Measurements from ENCODE around the gene PARD6A. TPM values are rescaled to one million over a fixed set of nuclear protein-coding genes. Genes with fewer than 3 reads are reported as not detected.
"Not testable (repeated sequence)": the region's sequence is repeated elsewhere in the genome, so short reads cannot be mapped to it uniquely, and the experiment has no call there.

PARD6A gene
- total RNA-seq, 1 donor from 2014 or later, result 3.7 TPM

GRCh38 chr16:67676939-67677338, 16.2 kb downstream of the PARD6A start:
- ATAC-seq, result no peak
- intact Hi-C loops (cut with micrococcal nuclease), result no loop called here
- DNase-seq, result no peak

DNA sequence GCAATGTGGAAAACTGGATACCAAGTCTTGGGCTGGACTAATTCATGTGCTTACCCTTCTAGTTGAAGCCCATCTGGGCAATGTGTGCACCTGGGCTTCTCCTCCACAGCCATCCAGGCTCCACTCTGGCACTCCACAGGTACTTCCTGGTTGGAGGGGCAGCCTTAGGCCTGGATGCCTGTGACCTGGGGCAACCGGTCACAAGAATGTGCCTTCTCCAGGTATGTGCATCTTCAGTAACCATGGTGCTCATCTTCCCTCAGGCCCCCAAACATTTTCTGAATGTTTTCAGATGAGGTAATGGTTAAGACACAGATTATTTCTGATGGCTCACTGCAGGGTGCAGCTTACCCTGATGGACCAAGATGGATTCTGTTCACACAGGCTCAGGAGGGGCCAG, 17.0 kb downstream of the PARD6A start:
- intact Hi-C loops (cut with micrococcal nuclease), result no loop called here
- no peak for DNase-seq
- ATAC-seq, result no peak

DNA sequence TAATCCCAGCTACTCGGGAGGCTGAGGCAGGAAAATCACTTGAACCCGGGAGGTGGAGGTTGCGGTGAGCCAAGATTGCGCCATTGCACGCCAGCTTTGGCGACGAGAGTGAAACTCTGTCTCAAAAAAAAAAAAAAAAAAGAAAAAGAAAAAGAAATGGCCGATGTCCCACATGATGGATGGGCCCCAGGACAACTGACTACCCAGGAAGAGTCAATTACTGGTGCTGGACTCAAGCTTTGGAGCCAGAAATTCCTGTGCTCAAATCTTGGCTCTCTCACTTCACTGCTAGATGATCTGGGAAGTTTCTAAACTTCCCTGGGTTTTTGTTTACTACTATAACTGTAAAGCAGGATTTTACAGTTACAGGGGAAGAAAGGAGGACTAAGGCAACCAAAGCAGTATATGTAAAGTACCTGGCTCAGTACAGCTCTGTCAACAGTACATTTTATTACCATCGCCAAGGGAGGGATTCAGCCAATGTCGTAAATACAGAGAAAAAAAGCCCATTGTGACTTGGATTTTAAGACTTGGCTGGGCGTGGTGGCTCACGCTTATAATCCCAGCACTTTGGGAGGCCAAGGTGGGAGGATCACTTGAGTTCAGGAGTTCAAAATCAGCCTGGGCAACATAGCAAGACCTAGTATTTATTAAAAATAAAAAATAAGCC, 17.7 kb downstream of the PARD6A start:
- intact Hi-C loops (cut with micrococcal nuclease), result no loop called here
- DNase-seq (no peak), ATAC-seq (no peak)

DNA sequence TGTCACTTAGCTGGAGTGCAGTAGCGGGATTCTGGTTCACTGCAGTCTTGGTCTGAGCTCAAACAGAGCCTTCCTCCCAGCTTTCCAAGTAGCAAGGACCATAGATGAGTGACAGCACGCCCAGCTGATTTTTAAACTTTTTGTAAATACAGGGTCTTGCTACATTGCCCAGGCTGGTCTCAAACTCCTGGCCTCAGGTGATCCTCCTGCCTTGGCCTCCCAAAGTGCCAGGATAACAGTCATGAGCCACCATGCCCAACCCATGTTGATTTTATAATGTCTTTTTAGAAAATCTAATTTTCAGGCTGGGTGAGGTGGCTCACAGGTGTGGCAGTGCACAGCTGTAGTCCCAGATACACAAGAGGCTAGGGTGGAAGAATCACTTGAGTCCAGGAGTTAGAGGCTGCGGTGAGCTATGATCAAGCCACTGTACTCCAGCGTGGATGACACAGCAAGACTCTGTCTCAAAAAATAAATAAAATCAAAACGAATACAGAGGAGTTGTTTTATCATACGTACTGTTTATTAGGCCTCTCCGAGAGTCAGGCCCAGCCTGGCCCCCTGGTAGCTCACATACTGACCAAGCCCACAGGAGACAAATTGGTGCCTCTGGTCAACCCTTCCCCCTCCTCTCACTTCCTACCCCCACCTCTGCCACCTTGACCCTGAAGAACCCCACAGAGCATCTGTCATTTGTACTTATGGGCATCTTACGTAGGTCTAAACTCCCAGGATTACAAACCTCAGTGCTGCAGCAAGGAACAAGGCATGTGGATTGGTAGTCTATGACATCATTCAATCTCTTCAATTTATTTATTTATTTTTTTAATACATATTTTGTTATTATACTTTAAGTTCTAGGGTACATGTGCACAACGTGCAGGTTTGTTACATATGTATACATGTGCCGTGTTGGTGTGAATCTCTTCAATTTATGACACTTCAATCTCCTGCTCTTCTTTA, 19.5 kb downstream of the PARD6A start:
- DNase-seq (no peak), ATAC-seq (no peak)
- intact Hi-C loops (cut with micrococcal nuclease), result no loop called here

DNA sequence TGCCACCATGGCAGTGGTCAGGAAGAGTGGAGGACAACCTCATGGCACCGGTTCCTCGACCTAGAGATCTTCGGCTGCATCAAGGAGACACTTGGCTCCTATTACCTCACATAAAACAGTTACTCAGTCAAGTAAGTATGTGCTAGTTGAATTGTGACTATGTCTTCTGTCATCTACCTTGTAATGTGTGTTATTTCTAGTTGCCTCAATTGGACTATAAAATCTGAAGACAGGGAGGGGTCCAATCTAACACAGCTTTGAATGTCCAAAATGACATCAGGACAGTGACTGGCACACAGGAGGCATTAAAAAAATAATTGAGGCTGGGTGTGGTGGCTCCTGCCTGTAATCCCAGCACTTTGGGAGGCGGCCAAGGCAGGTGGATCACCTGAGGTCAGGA, 23.0 kb downstream of the PARD6A start:
- intact Hi-C loops (cut with micrococcal nuclease), result no loop called here

GRCh38 chr16:67685388-67686112, 24.8 kb downstream of the PARD6A start:
- DNase-seq, result no peak
- intact Hi-C loops (cut with micrococcal nuclease), result no loop called here
- ATAC-seq, result no peak

More for the DNA sequence above, 23.0 kb downstream of the PARD6A start:
- DNase-seq (no peak), ATAC-seq (no peak)

DNA sequence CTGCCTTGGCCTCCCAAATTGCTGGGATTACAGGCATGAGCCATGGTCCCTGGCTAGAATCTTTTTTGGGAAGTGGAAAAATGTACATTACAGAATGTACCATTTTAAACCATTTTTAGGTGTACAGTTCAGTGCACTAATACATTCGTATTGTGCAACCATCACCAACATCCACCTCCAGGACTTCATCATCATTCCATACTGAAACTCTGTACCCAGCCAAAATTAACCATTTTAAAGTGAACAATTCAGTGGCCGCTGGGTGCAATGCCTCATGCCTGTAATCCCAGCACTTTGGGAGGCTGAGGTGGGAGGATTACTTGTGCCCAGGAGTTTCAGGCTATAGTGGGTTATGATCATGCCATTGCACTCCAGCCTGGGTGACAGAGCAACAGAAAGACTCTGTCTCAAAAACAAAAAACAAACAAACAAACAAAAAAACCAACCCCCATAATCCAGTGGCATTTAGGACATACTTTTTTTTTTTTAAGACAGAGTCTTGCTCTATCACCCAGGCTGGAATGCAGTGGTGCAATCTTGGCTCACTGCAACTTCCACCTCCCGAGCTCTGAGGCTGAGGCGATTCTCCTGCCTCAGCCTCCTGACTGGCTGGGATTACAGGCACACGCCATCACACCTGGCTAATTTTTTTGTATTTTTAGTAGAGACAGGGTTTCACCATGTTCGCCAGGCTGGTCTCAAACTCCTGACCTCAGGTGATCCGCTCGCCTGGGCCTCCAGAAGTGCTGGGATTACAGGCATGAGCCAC, 32.9 kb downstream of the PARD6A start:
- DNase-seq; ATAC-seq; intact Hi-C loops (cut with micrococcal nuclease): not testable (repeated sequence)

DNA sequence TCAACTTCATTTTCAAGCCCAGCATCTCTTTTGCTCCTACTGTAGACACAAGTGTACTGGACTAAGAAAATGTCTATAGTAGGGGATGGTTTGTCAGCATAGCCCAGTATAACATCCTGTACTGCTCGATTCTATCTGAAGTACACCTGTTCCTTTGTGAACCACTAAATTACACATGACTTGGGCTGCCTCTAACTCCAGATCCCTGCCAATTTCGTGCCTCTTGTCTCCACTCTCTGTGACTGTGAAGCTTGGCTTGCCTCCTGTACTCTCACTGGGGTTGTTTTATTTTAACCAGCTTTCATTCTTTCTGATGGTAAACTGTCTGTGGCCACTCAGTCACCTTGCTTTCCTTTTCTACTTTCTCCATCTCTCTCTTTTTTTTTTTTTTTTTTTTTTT, 33.9 kb downstream of the PARD6A start:
- DNase-seq (no peak), ATAC-seq (peak; percentile 75)
- intact Hi-C loops (cut with micrococcal nuclease), result no loop called here

DNA sequence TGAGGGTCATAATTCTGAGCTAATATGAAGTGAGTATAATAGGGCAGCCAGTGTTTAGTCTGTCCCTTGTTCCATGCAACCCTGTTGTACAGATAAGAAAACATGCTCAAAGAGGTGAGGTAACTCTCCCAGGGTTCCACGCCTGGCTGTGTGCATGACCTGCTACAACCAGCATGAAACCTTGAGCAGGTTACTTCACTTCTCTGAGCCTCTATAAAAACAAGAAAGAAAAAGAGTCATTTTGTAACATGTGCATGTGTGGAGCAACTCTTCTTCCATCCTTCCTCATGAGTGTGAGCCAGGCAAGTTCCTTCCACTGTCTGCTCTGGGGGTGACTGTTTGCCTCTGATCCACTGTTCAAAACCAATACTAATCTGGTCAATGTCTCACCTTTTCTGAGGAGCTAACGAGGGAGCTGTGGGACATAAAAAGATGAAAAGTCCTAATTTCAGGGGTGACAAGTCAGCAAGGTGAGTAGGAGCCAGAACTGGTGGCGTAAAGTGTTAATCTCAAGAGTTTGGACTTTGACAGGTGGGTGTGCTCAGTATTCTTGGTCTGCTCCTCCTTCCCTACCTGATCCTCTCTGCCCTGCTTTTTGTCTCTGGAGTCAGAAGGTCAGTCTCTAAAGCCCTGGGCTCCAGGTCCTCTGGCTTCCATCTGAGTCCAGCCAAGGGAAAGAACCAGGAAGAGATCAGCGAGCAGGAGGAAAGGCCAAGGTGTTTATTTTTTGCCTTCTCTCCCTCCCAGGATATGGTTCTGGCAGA, 36.8 kb downstream of the PARD6A start:
- ATAC-seq, result no peak
- DNase-seq, result no peak
- intact Hi-C loops (cut with micrococcal nuclease), result no loop called here

DNA sequence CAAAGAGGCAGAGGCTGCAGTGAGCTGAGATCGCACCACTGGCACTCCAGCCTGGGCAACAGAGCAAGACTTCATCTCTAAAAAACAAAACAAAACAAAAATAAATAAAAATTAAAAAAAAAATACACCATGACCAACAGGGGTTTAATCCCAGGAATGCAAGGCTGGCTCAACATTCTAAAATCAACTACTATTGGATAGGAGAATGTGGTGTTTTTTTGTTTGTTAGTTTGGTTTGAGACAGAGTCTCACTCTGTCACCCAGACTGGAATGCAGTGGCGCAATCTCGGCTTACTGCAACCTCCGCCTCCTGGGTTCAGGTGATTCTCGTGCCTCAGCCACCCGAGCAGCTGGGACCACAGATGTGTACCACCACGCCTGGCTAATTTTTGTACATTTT, 38.5 kb downstream of the PARD6A start:
- intact Hi-C loops (cut with micrococcal nuclease), result no loop called here
- no peak for ATAC-seq
- DNase-seq, result no peak

- no peak for DNase-seq
- intact Hi-C loops (cut with micrococcal nuclease), result no loop called here
- no peak for ATAC-seq
Observed at GRCh38 chr16:67701420-67701819, 40.7 kb downstream of the PARD6A start.

DNA sequence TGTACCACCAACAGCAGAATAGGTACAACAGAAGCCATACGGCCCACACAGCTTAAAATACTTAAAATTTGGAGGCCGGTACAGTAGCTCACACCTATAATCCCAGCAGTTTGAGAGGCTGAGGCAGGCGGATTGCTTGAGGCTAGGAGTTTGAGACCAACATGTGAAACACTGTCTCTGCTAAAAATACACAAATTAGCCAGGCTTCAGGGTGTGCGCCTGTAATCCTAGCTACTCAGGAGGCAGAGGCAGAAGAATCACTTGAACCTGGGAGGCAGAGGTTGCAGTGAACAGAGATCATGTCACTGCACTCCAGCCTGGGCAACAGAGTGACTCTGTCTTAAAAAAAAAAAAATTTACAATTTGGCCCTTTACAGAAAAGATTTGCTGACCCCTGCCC, 41.4 kb downstream of the PARD6A start:
- intact Hi-C loops (cut with micrococcal nuclease), result no loop called here
- no peak for ATAC-seq
- no peak for DNase-seq

GRCh38 chr16:67703626-67704025, 42.9 kb downstream of the PARD6A start:
- ATAC-seq (no peak), DNase-seq (no peak)
- intact Hi-C loops (cut with micrococcal nuclease), result no loop called here

- ATAC-seq (no peak), DNase-seq (no peak)
- intact Hi-C loops (cut with micrococcal nuclease), result no loop called here
Observed at GRCh38 chr16:67704110-67704509, 43.4 kb downstream of the PARD6A start.

GRCh38 chr16:67707210-67707609, 46.5 kb downstream of the PARD6A start:
- DNase-seq, result no peak
- ATAC-seq, result no peak
- intact Hi-C loops (cut with micrococcal nuclease), result no loop called here

DNA sequence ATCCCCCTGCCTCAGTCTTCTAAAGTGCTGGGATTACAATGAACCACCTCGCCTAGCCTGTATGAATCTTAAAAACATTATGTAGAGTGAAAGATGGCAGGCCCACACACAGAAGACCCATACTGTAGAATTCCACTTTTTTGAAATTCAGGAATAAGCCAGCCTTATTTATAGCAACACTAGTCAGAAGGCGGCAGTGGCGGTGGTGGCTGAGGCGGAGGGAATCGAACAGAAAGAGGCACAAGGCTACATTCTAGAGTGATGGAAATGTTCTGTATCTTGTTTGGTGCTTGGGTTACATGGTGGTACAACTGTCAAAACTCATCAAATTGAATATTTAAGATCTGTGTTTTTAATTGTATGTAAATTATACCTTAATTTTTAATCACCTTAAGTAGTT, 47.0 kb downstream of the PARD6A start:
- ATAC-seq (no peak), DNase-seq (no peak)
- intact Hi-C loops (cut with micrococcal nuclease), result no loop called here

DNA sequence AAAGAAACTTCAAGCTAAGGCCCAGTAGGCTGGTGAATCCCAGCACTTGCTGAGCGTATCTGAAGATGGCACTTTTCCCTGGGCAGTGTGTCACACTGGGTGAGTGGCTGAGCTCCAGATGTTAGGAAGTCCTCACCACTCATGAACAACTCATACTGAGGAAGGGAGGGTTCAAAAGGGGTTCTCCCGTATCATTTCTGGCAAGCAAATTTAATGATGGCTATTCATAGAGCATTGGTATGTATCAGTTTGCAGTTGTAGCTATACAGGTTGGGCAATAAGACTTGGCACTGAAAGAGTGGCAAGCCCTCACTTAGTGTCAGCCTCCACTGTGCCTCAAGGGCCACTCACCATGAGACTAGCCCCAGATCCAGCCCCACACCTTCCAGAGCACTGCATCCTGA, 47.6 kb downstream of the PARD6A start:
- intact Hi-C loops (cut with micrococcal nuclease), result no loop called here
- no peak for DNase-seq
- ATAC-seq, result no peak

DNA sequence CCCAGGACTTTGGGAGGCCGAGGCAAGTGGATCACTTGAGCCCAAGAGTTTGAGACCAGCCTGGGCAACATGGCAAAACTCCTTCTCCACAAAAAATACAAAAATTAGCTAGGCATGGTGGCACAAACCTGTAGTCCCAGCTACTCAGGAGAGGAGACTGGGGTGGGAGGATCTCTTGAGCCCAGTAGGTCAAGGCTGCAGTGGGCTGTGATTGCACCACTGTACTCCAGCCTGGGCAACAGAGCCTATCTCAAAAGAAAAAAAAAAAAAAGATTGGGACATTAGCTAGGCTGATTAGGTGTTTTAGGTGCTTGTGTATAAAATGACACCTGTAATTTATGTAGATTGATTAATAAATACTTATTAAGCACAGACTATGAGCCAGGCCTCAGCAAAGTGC, 48.3 kb downstream of the PARD6A start:
- no peak for DNase-seq
- ATAC-seq, result no peak
- intact Hi-C loops (cut with micrococcal nuclease), result no loop called here

DNA sequence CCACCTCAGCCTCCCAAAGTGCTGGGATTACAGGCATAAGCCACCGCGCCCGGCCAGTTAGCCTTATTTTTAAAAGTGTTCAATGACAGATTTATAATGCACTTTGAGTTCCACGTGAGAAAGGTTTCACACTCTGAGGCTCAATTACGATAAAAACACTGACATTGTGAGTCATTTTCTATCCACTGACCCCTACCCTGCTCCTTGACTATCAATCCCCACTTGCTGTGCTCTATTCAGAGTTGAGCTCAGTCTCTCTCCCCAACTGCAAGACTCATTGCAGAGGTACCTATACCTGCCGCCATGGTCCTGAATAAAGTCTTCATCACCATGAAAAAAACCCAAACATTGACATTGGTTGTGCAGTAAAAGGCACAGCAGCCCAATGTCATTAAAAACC, 49.8 kb downstream of the PARD6A start:
- intact Hi-C loops (cut with micrococcal nuclease), result no loop called here
- no peak for ATAC-seq
- DNase-seq, result no peak

Measured in left ventricle myocardium superior (tissue), 1 donor.